ENCODE results near the gene USP17L22.
"Not testable (repeated sequence)": the region's sequence is repeated elsewhere in the genome, so short reads cannot be mapped to it uniquely, and the experiment has no call there.

Gene USP17L22

GRCh38 chr4:9267319-9267718 lies at the start of gene USP17L22:
Gene USP17L22, plus strand, starts transcription at chr4:9267619. Its CDS starts 0 bp downstream, at chr4:9267619.
- not testable (repeated sequence) for DNase-seq (ENCODE audit: low spot score)

- DNase-seq (ENCODE audit: low spot score): not testable (repeated sequence)
Measured at GRCh38 chr4:9219852-9220251, 47.6 kb upstream of the USP17L22 start, which contains the start of gene USP17L12. Gene USP17L12, plus strand, starts transcription at chr4:9220152. Its CDS starts 0 bp downstream, at chr4:9220152.

GRCh38 chr4:9224596-9224995 lies 42.8 kb upstream of the USP17L22 start, which contains the start of gene USP17L13:
Gene USP17L13, plus strand, starts transcription at chr4:9224896. Its CDS starts 0 bp downstream, at chr4:9224896.
- DNase-seq (ENCODE audit: low spot score): not testable (repeated sequence)

GRCh38 chr4:9230249-9230648 lies 37.2 kb upstream of the USP17L22 start:
- DNase-seq (ENCODE audit: low spot score): not testable (repeated sequence)

GRCh38 chr4:9234085-9234484 lies 33.3 kb upstream of the USP17L22 start, which contains the start of gene USP17L15:
Gene USP17L15, plus strand, starts transcription at chr4:9234385. Its CDS starts 0 bp downstream, at chr4:9234385.
- DNase-seq (ENCODE audit: low spot score): not testable (repeated sequence)

GRCh38 chr4:9238461-9238860 lies 29.0 kb upstream of the USP17L22 start:
- not testable (repeated sequence) for DNase-seq (ENCODE audit: low spot score)

- DNase-seq (ENCODE audit: low spot score): not testable (repeated sequence)
Measured at GRCh38 chr4:9243579-9243978, 23.8 kb upstream of the USP17L22 start, which contains the start of gene USP17L17. Gene USP17L17, plus strand, starts transcription at chr4:9243879. Its CDS starts 0 bp downstream, at chr4:9243879.

- not testable (repeated sequence) for DNase-seq (ENCODE audit: low spot score)
Measured at GRCh38 chr4:9247953-9248680, 19.3 kb upstream of the USP17L22 start, which contains the start of gene USP17L18. Gene USP17L18, plus strand, starts transcription at chr4:9248630. Its CDS starts 0 bp downstream, at chr4:9248630.

GRCh38 chr4:9253078-9253477 lies 14.3 kb upstream of the USP17L22 start, which contains the start of gene USP17L19:
Gene USP17L19, plus strand, starts transcription at chr4:9253378. Its CDS starts 0 bp downstream, at chr4:9253378.
- not testable (repeated sequence) for DNase-seq (ENCODE audit: low spot score)

- DNase-seq (ENCODE audit: low spot score): not testable (repeated sequence)
Measured at GRCh38 chr4:9257824-9258223, 9.6 kb upstream of the USP17L22 start, which contains the start of gene USP17L20. Gene USP17L20, plus strand, starts transcription at chr4:9258124. Its CDS starts 0 bp downstream, at chr4:9258124.

- DNase-seq (ENCODE audit: low spot score): not testable (repeated sequence)
Measured at GRCh38 chr4:9262572-9262971, 4.8 kb upstream of the USP17L22 start, which contains the start of gene USP17L21. Gene USP17L21, plus strand, starts transcription at chr4:9262872. Its CDS starts 0 bp downstream, at chr4:9262872.

GRCh38 chr4:9271719-9272118 lies 4.3 kb downstream of the USP17L22 start:
- not testable (repeated sequence) for DNase-seq (ENCODE audit: low spot score)
